ENCODE data around the gene IGSF8.

DNA sequence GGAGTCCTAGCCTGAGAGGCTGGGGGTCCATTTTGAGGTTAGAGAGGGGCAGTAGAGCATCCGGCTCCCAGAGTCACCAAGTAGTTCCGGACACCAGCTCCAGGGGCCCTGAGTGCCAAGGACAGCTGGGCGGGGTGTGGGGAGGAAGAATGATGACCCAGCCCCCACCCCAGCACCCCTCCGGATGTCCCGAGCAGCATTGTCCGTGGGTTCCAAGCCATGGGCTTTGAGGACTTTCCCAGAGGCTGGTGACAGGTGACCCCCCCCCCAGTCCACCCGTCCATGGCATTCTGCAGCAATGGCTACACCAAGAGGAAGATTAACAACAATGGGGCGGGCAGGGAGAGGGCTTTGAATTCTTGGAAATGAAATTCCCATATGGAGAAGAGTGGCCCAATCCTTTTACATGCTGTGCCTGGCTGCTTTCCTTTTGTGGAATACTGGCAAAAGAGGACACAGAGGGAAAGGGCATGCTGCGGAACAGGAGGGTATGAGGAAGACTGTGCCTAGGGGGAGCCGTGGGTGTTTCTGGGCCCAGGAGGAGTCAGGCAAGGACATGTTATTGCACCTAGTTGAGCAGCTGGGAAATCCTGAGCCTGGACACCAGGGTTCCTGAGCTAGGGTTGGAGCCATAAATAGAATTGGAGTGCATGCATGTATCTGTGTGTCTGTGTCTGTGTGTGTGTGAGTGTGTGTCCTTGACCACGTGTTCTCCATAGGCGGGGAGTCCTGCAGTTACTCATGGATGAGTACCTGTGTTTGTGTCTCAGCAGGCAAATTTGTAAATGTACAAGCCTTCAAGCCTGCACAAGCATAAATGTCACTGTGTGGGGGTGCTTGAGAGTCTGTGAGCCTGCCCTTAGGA, 18.1 kb upstream of the IGSF8 start:
- TF ChIP-seq POLR2A (IDR thresholded peaks at IDR 0.05) = no peak
- no peak for TF ChIP-seq CTCF (IDR thresholded peaks at IDR 0.05)
